D721Med (cell line): ENCODE measurements around the gene ARHGEF25.
A peak's percentile ranks its signal among the peaks of the same experiment; 100 is the strongest.

Source experiments
- DNase-seq: peaks from one replicate; pipeline ENCODE4 v3.0.0; 2011; ENCODE audit warnings: low spot score; ENCODE audit not compliant: insufficient read length
- FAIRE-seq: peaks from 2 replicates; lab custom pipeline; 2011; peaks lifted over from hg19 to GRCh38; lab: Jason Lieb, UNC
- CTCF ChIP-seq: IDR thresholded peaks from 2 replicates; pipeline ENCODE4 v1.5.1; 2012; ENCODE audit warnings: mild to moderate bottlenecking, control low read depth; ENCODE audit not compliant: insufficient read depth; ENCODE audit errors: missing control alignments

Gene ARHGEF25

GRCh38 chr12:57620936-57621496 lies 9.8 kb downstream of the ARHGEF25 start:
- DNase-seq: no peak
- no peak for TF ChIP-seq CTCF
- FAIRE-seq: no peak

- peak; percentile 72 for TF ChIP-seq CTCF
- DNase-seq (peak; percentile 87), FAIRE-seq (no peak)
These were observed 10.5 kb downstream of the ARHGEF25 start for GRCh38 chr12:57621497-57622292.

- no peak for TF ChIP-seq CTCF
- no peak for DNase-seq
- no peak for FAIRE-seq
These were observed 11.3 kb downstream of the ARHGEF25 start for GRCh38 chr12:57622293-57623245.

- DNase-seq (no peak), FAIRE-seq (no peak)
- TF ChIP-seq CTCF: no peak
These were observed 12.2 kb downstream of the ARHGEF25 start for GRCh38 chr12:57623385-57623784.

- DNase-seq (no peak), FAIRE-seq (no peak)
- no peak for TF ChIP-seq CTCF
These were observed 12.7 kb downstream of the ARHGEF25 start for GRCh38 chr12:57623811-57624390.

GRCh38 chr12:57624441-57625220 lies 13.4 kb downstream of the ARHGEF25 start:
- FAIRE-seq: no peak
- no peak for DNase-seq
- no peak for TF ChIP-seq CTCF
